DMS79 (cell line): ENCODE results near the gene TGFBI.

Experiments
- DNase-seq: peaks from one replicate; lab custom pipeline; 2025; lab: John Stamatoyannopoulos, UW

TGFBI gene

GRCh38 chr5:136025900-136026299, 2.9 kb upstream of the TGFBI start:
- DNase-seq, result no peak

GRCh38 chr5:136026636-136027035, 2.2 kb upstream of the TGFBI start:
- DNase-seq, result no peak

GRCh38 chr5:136027311-136027710, 1.5 kb upstream of the TGFBI start:
- no peak for DNase-seq

DNA sequence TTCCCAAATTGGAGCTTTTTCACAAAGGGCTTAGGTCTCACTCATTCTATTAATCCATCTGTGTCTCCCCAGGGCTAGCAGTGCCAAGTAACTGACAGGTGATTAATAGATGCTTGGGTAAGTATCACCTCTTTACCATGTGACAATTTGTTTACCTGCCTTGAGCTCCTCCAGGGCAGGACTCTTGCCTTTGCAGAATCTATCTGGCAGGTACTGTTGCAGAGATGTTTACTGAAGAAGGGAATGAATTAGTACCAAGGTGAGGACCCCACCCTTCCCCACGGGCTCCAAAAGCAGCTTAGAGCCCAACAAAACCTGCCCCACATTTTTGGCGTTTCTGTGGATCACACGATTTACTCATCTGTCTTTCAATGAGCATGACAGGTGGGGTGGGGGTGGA, 698 bp upstream of the TGFBI start:
- no peak for DNase-seq

DNA sequence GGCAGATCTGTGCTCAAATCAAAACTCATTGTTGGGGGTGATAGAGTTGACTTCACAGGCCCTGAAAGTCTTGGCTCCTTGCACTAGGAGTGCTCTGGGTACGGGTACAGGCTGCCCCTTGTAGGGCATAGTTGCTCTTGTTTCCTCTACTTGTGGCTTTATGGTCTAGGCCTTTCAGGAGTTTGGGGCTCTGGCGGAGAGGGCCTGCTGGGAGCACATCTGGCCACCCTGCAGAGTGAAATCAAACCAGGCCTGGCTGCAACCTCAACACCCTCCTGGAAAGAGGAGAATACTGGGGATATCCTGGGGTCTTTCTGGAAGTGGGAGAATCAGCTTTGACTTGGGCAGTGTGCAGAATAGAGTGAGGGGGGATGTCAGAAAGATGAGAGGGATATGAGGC, 1.5 kb downstream of the TGFBI start:
- DNase-seq, result no peak

DNA sequence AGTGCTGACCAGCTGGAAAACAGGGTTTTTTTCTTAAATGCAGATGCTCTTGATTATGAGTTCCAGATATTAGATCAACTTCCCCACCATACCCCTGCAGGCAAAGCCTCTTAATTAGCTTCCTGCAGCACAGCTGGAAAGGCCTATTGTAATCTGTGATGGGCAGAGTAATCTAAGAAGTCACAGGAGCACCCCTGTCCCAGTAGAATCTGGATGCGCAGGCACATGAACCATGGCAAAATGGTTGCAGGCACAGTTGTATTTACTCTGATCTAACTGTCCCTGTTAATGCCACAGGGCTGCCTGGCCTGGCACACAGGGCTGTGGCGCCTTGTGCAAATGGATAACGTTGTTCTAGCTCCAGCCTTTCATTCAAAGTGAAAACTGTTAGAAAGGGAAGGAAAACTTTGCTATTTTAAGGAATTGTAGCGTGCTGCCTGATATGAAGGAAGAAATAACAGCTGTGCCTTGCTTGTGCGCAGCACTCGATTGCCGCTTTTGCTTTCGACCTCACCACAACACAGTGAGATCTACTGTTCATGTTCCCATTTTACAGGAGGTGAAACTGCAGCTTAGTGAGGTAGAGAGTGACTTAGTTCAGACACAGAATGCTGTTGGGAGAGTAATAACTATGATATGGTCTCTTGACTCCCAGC, 2.3 kb downstream of the TGFBI start:
- no peak for DNase-seq

- no peak for DNase-seq
These were observed 2.9 kb downstream of the TGFBI start for GRCh38 chr5:136031711-136032110.

DNA sequence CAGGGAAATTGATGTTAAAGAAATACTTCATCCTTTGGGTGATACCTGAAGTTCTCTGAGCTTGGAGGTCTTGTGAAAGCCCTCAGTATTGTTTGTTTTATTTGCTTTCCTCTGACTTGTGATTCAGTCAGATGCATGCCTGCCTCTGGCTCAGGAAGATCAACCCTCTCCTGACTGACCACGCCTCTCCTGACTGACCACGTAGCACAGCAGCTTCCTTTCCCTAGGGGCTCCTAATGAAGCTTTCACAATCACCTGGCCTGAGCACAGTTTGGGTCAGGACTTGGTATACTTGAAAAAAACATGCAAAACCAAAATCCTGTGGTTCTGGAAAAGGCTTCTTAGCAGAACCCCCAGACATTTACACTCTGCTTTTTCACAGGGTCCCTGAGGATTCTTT, 3.8 kb downstream of the TGFBI start:
- DNase-seq, result no peak

DNA sequence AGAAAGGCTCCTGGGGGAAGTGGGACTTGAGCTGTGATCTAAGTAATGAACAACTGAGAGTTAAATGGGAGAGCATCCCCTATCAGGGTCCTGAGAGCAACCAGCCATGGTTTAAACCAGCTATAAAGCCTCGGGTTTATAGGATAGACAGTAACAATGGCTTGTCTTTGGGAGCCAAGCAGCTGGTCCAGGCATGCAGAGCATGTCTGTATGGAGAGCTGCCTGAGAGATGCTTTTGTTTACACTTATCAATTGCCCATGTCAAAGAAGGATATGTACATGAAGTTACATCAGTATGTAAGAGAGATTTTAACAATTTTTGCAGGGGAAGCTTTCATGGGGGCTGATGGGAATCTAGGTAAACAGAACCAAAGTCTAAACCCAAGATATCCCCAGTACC, 4.4 kb downstream of the TGFBI start:
- DNase-seq, result no peak

GRCh38 chr5:136033848-136034247, 5.1 kb downstream of the TGFBI start:
- DNase-seq, result peak; percentile 34

- DNase-seq, result no peak
These were observed 5.7 kb downstream of the TGFBI start for GRCh38 chr5:136034492-136034891.

DNA sequence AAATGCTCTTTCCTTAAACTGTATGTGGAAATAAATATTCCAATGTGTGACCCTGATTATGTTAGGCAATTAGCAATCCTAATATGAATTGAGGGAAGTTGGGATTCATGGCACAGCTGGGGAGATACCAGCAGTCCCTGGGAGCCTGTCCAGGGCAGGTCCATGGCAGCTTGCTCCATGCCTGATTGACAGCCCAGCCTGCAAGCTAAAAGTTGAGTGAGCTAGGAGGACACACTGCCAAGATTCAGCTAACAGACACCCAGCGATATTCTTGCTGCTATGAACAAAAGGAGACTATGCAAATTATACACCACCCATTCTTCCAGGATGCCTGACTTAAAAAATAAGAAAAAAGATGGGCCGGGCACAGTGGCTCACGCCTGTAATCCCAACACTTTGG, 6.2 kb downstream of the TGFBI start:
- DNase-seq, result no peak

- no peak for DNase-seq
These were observed 7.0 kb downstream of the TGFBI start for GRCh38 chr5:136035837-136036236.

- DNase-seq, result no peak
These were observed 7.6 kb downstream of the TGFBI start for GRCh38 chr5:136036293-136036911.

GRCh38 chr5:136037001-136037705, 8.4 kb downstream of the TGFBI start:
- DNase-seq, result peak; percentile 82

DNA sequence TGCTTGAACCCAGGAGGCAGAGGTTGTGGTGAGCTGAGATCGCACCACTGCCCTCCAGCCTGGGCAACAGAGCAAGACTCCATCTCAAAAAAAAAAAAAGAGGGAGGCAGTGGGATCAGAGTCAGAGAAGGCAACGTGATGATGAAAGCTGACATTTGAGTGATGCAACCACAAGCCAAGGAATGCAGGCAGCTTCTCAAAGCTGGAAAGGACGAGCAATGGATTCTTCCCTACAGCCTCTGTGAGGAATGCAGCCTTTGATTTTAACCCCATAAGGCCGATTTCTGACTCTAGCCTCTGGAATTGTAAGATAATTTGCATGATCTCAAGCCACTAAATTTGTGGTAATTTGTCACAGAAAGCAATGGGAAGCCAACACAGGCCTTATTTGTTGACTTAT, 9.8 kb downstream of the TGFBI start:
- no peak for DNase-seq

DNA sequence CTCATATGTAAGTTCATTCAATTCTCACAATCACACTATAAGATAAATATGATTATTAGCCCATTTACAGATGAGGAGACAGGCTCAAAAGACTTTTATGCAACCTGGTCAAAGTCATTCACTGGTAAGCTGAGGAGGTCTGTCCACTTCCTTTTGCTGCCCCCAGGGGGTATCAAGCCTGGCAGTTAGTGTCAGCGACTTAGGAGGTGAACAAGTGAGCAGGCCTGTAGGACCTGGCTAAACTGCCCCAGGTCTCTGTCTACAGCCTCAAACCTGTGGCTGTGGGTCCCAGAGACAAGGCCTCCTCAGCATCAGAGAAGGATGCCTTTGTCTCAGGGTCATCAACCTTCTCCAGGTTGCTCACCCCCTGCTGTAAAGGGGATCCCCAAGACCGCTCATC, 10.4 kb downstream of the TGFBI start:
- no peak for DNase-seq

- DNase-seq, result no peak
These were observed 12.1 kb downstream of the TGFBI start for GRCh38 chr5:136040746-136041415.

DNA sequence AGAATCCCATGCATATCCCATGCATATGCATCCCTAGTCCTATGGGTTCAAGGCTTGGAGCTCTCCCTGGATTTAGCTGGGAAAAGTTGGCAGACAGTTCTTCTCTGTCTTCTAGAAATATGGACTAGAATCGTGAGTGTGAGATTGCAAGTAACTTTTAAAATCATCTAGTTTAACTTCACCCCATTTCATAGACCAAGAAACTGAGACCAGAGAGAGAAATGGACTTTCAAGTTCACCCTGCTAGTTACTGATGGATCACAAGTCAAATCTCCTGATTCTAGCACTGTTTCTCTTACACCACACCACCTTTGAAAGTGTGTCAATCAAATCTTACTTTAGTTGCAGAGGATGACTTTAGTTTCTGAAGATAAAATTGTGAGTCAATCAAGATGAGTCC, 13.4 kb downstream of the TGFBI start:
- DNase-seq, result no peak

DNA sequence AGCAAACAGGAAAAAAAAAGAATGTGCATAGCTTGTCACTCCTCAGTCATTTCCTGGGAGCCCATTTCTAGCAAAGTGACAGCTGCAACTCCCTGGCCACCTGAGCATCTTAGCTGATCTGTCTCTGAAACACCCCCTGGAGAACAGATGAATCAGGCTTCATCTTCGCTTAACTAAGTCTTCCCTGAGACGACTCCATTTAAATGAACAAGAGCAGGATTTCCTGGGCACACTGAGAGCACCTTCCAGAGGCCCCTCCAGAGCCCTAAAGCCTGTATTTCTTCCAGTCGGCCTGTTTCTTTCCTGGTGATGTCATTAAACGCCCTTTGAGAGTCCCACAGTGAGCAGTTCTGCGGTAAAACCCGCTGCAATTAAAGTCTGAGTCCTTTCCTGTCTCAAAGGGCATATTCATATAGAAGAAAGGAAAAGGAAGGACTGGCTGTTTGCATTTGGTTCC, 13.9 kb downstream of the TGFBI start:
- DNase-seq, result no peak

DNA sequence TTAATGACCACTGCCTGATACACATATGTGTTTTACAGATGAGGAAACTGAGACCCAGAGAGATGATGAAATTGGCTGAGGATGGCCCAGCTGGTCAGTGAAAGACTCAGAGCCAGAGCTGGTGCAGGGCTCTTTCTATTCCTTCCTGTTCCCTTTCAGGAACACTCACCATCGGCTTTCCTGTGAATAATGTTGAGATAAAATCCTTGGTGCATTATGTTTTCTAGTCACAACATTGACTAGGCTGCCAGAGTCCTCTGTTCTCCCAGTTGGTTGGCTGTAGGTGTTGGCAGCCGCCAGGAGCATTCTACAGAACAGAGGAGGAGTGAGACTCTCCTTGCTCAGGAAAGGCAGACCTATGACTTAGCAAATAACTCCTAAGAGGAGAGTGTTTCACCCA, 14.8 kb downstream of the TGFBI start:
- no peak for DNase-seq

GRCh38 chr5:136043968-136044610, 15.3 kb downstream of the TGFBI start:
- DNase-seq, result no peak
